ENCODE data around the gene TRIOBP. TPM values are rescaled to one million over a fixed set of nuclear protein-coding genes. Genes with fewer than 3 reads are reported as not detected.
A peak's percentile ranks its signal among the peaks of the same experiment; 100 is the strongest.

The TRIOBP gene
- total and polyA plus RNA-seq, 2 of the 4 experiments (the other 2 are of a cell fraction), result 46.4 to 69.8 TPM

GRCh38 chr22:37750596-37751162, 53.8 kb downstream of the TRIOBP start:
- POLR2A ChIA-PET (ENCODE audit: unreplicated experiment), result no interaction called here
- H2AK9ac ChIP-seq (replicated peaks; ENCODE audit: low read depth, low read length, poor library complexity), result peak overlapping the region; percentile 85
- H3K9ac ChIP-seq (ENCODE audit: low read depth, low read length), result 0 out of 2 replicates have a peak overlapping the region, but pooled peaks have one; percentile 20
- H4K5ac ChIP-seq (ENCODE audit: low read depth, low read length), result no peak overlapping the region
- H3K27me3 ChIP-seq (ENCODE audit: control insufficient read depth, insufficient read depth, low read length), result no peaks in the 10 kb centered on the region
- H3K56ac ChIP-seq (ENCODE audit: extremely low read depth, insufficient read depth, low read length), result no peak overlapping the region
- peak overlapping the region; percentile 88 for H3K4ac ChIP-seq (ENCODE audit: low read depth, low read length)
- H2AFZ ChIP-seq (replicated peaks; ENCODE audit: low read length, poor library complexity), result no peak overlapping the region
- in situ Hi-C loops (cut with MboI; ENCODE audit: low sequenced_read_pairs) (no loop called here), dilution Hi-C loops (cut with HindIII; ENCODE audit: low sequenced_read_pairs, unreplicated experiment) (no loop called here), intact Hi-C loops (cut with micrococcal nuclease) (no loop called here)
- peaks cover 34 to 81% of the 10 kb centered on the region in 2 experiments; a peak in 3 of 4 replicates for H3K79me1 ChIP-seq (ENCODE audit: low read depth in 1 of 2, low read length in 2 of 2)
- no peak overlapping the region for H3K4me2 ChIP-seq (ENCODE audit: low read depth, low read length)
- TF ChIP-seq RAD21 (IDR thresholded peaks at IDR 0.05; ENCODE audit: low read length), result no peak
- no peak for TF ChIP-seq RFX5 (IDR thresholded peaks at IDR 0.05; ENCODE audit: low read depth, low read length)
- TF ChIP-seq MAZ (IDR thresholded peaks at IDR 0.05; ENCODE audit: borderline replicate concordance, low read depth, low read length), result no peak
- TF ChIP-seq FOS (IDR thresholded peaks at IDR 0.05; ENCODE audit: low read depth, low read length), result no peak
- TF ChIP-seq POLR2A (IDR thresholded peaks at IDR 0.05; ENCODE audit: low read depth, low read length), result no peak
- no peak for TF ChIP-seq NFE2L2 (IDR thresholded peaks at IDR 0.05; ENCODE audit: low read depth, low read length)
- TF ChIP-seq SMC3 (IDR thresholded peaks at IDR 0.05; ENCODE audit: low read depth, low read length), result no peak
- TF ChIP-seq ELK1 (IDR thresholded peaks at IDR 0.05; ENCODE audit: borderline replicate concordance, low read depth, low read length), result no peak
- no peak for TF ChIP-seq CTCF (conservative IDR thresholded peaks at IDR 0.05; ENCODE audit: low read depth, low read length)
- no peak for TF ChIP-seq CEBPB (IDR thresholded peaks at IDR 0.05; ENCODE audit: low read depth, low read length)
- no peak for TF ChIP-seq BHLHE40 (IDR thresholded peaks at IDR 0.05; ENCODE audit: low read depth, low read length)
- no peak for TF ChIP-seq RCOR1 (IDR thresholded peaks at IDR 0.05; ENCODE audit: insufficient replicate concordance, low read length)
- no peak for TF ChIP-seq USF2 (IDR thresholded peaks at IDR 0.05; ENCODE audit: low read depth, low read length)
- no peak for TF ChIP-seq MXI1 (IDR thresholded peaks at IDR 0.05; ENCODE audit: borderline replicate concordance, low read depth, low read length)
- no peak overlapping the region for H3K18ac ChIP-seq (ENCODE audit: low read depth, low read length)
- ATAC-seq (ENCODE audit: low read depth) (no peak), DNase-seq (no peak)
- H3K27ac ChIP-seq (ENCODE audit: insufficient read depth, low read length), result peak overlapping the region; percentile 83
- BruUV-seq (replicated peaks), result no TSS peak
- peak overlapping the region in 1 of 2 experiments; percentile 69; a peak in 2 of 4 replicates for H4K8ac ChIP-seq (ENCODE audit: low read depth in 2 of 2, low read length in 2 of 2)
- CTCF ChIA-PET, result no interaction called here
- peak overlapping the region; percentile 59; the same call in 1 of the 2 replicates for H2AK5ac ChIP-seq (ENCODE audit: low read depth, low read length)
- peak overlapping the region; percentile 56; the same call in 1 of the 2 replicates for H3K14ac ChIP-seq (replicated peaks; ENCODE audit: low read depth, low read length)
- 73% methylated on average over 3 of the region's 14 CpGs; no CpG with 5 or more reads in 1 of the 2 experiments for WGBS, 2 experiments (ENCODE audit: extremely low coverage in 2 of 2, insufficient read length in 1 of 2)
- H4K20me1 ChIP-seq (ENCODE audit: insufficient read depth, low read length), result peaks cover 50% of the 10 kb centered on the region
- H4K91ac ChIP-seq (ENCODE audit: insufficient read depth, low read depth, low read length), result peak overlapping the region; percentile 63
- H2BK20ac ChIP-seq (ENCODE audit: low read depth, low read length), result no peak overlapping the region
- 0 out of 2 replicates have a peak overlapping the region, but pooled peaks have one; percentile 62 for H3K23ac ChIP-seq (ENCODE audit: low read depth, low read length)
- H3K36me3 ChIP-seq (ENCODE audit: control insufficient read depth, insufficient read depth, low read length), result peaks cover 20% of the 10 kb centered on the region
- H3K9me1 ChIP-seq (ENCODE audit: insufficient read depth, low read length), result peaks cover 26% of the 10 kb centered on the region
- H2BK5ac ChIP-seq (ENCODE audit: low read depth, low read length, poor library complexity, severe bottlenecking), result peak overlapping the region; percentile 64
- no peaks in the 10 kb centered on the region for H3K9me3 ChIP-seq (ENCODE audit: control insufficient read depth, insufficient read depth, low read length)
- no peak overlapping the region for H3K4me3 ChIP-seq (ENCODE audit: insufficient read depth, low read depth, low read length)
- H3K4me1 ChIP-seq (ENCODE audit: control insufficient read depth, insufficient read depth, low read length), result peaks cover 52% of the 10 kb centered on the region
- H2BK15ac ChIP-seq (ENCODE audit: low read depth, low read length), result peak overlapping the region; percentile 40; the same call in 1 of the 3 replicates
- peak overlapping the region; percentile 56; the same call in 1 of the 2 replicates for H2BK120ac ChIP-seq (ENCODE audit: low read depth, low read length)

Data from IMR-90 (cell line).